ENCODE measurements around the gene TBC1D9.
A peak's percentile ranks its signal among the peaks of the same experiment; 100 is the strongest.

TBC1D9 gene

GRCh38 chr4:140799686-140800225, 43.6 kb upstream of the TBC1D9 start:
- Histone ChIP-seq H3K4me1 (ENCODE audit: low read length) (peaks cover 41% of the 10 kb centered on the region), H3K27me3 (ENCODE audit: low read depth, low read length) (peaks cover 42% of the 10 kb centered on the region), H3K27ac (ENCODE audit: low read length) (peak overlapping the region; percentile 7; the same call in 1 of the 2 replicates), H3K4me3 (ENCODE audit: low read length) (peak overlapping the region; percentile 24; the same call in 1 of the 2 replicates), H3K4me2 (ENCODE audit: low read length) (peak overlapping the region; percentile 58), H3K9me3 (ENCODE audit: insufficient read depth, low read length) (no peaks in the 10 kb centered on the region), H4K20me1 (ENCODE audit: insufficient read depth, low read length) (no peaks in the 10 kb centered on the region), H2AFZ (ENCODE audit: low read depth, low read length) (no peak overlapping the region), H3K79me2 (ENCODE audit: low read length) (no peaks in the 10 kb centered on the region), H3K9ac (ENCODE audit: low read length) (no peak overlapping the region; the same call in 1 of the 2 replicates), H3K36me3 (replicated peaks; ENCODE audit: low read depth, low read length) (no peaks in the 10 kb centered on the region)
- no peak for TF ChIP-seq CTCF (IDR thresholded peaks at IDR 0.05; ENCODE audit: low read depth, low read length)
- no peak for TF ChIP-seq EZH2phosphoT487 (IDR thresholded peaks at IDR 0.05; ENCODE audit: low read depth)

- Histone ChIP-seq H4K20me1 (ENCODE audit: insufficient read depth, low read length) (peaks cover 11% of the 10 kb centered on the region), H2AFZ (ENCODE audit: low read depth, low read length) (no peak overlapping the region), H3K36me3 (replicated peaks; ENCODE audit: low read depth, low read length) (peaks cover 5% of the 10 kb centered on the region), H3K4me1 (ENCODE audit: low read length) (peaks cover 33% of the 10 kb centered on the region), H3K27ac (ENCODE audit: low read length) (no peak overlapping the region), H3K4me2 (ENCODE audit: low read length) (no peak overlapping the region), H3K27me3 (ENCODE audit: low read depth, low read length) (peaks cover 66% of the 10 kb centered on the region), H3K9ac (ENCODE audit: low read length) (no peak overlapping the region), H3K4me3 (ENCODE audit: low read length) (no peak overlapping the region), H3K79me2 (ENCODE audit: low read length) (no peaks in the 10 kb centered on the region), H3K9me3 (ENCODE audit: insufficient read depth, low read length) (peaks cover 7% of the 10 kb centered on the region)
- TF ChIP-seq CTCF (IDR thresholded peaks at IDR 0.05; ENCODE audit: low read depth, low read length) (no peak), EZH2phosphoT487 (IDR thresholded peaks at IDR 0.05; ENCODE audit: low read depth) (no peak)
Observed at GRCh38 chr4:140793291-140793690, 37.1 kb upstream of the TBC1D9 start.

- Histone ChIP-seq H3K9me3 (ENCODE audit: insufficient read depth, low read length) (peaks cover 7% of the 10 kb centered on the region), H3K4me1 (ENCODE audit: low read length) (peaks cover 33% of the 10 kb centered on the region), H3K4me2 (ENCODE audit: low read length) (peak overlapping the region; percentile 82), H2AFZ (ENCODE audit: low read depth, low read length) (no peak overlapping the region), H3K4me3 (ENCODE audit: low read length) (peak overlapping the region; percentile 60), H3K36me3 (replicated peaks; ENCODE audit: low read depth, low read length) (peaks cover 5% of the 10 kb centered on the region), H4K20me1 (ENCODE audit: insufficient read depth, low read length) (peaks cover 11% of the 10 kb centered on the region), H3K79me2 (ENCODE audit: low read length) (no peaks in the 10 kb centered on the region), H3K27me3 (ENCODE audit: low read depth, low read length) (peaks cover 54% of the 10 kb centered on the region), H3K27ac (ENCODE audit: low read length) (peak overlapping the region; percentile 78), H3K9ac (ENCODE audit: low read length) (no peak overlapping the region)
- TF ChIP-seq EZH2phosphoT487 (IDR thresholded peaks at IDR 0.05; ENCODE audit: low read depth): peak; percentile 99
- no peak for TF ChIP-seq CTCF (IDR thresholded peaks at IDR 0.05; ENCODE audit: low read depth, low read length)
Observed at GRCh38 chr4:140790765-140791164, 34.6 kb upstream of the TBC1D9 start.

- peaks cover 11% of the 10 kb centered on the region for H4K20me1 ChIP-seq (ENCODE audit: insufficient read depth, low read length)
- H2AFZ ChIP-seq (ENCODE audit: low read depth, low read length): no peak overlapping the region
- H3K9me3 ChIP-seq (ENCODE audit: insufficient read depth, low read length): peaks cover 7% of the 10 kb centered on the region
- TF ChIP-seq CTCF (IDR thresholded peaks at IDR 0.05; ENCODE audit: low read depth, low read length) (0 out of 2 replicates have a peak, but pooled peaks have one; percentile 6), EZH2phosphoT487 (IDR thresholded peaks at IDR 0.05; ENCODE audit: low read depth) (no peak)
- peak overlapping the region; percentile 78 for H3K27ac ChIP-seq (ENCODE audit: low read length)
- H3K79me2 ChIP-seq (ENCODE audit: low read length): no peaks in the 10 kb centered on the region
- H3K27me3 ChIP-seq (ENCODE audit: low read depth, low read length): peaks cover 52% of the 10 kb centered on the region
- peaks cover 5% of the 10 kb centered on the region for H3K36me3 ChIP-seq (replicated peaks; ENCODE audit: low read depth, low read length)
- H3K4me1 ChIP-seq (ENCODE audit: low read length): peaks cover 33% of the 10 kb centered on the region
- H3K4me3 ChIP-seq (ENCODE audit: low read length): peak overlapping the region; percentile 60
- peak overlapping the region; percentile 82 for H3K4me2 ChIP-seq (ENCODE audit: low read length)
- H3K9ac ChIP-seq (ENCODE audit: low read length): peak overlapping the region; percentile 48
Observed at GRCh38 chr4:140790171-140790570, 34.0 kb upstream of the TBC1D9 start.

All from OCI-LY3 (cell line).